ENCODE data around the gene SDK1. TPM values are rescaled to one million over a fixed set of nuclear protein-coding genes. Genes with fewer than 3 reads are reported as not detected.
A peak's percentile ranks its signal among the peaks of the same experiment; 100 is the strongest.

The SDK1 gene
- total and polyA plus RNA-seq, 11 donors, result 2.2 to 5.8 (median 3.4) TPM

GRCh38 chr7:4174884-4175283 lies 873.8 kb downstream of the SDK1 start:
- no peak overlapping the region for H3K4me3 ChIP-seq
- no peaks in the 10 kb centered on the region for H3K27me3 ChIP-seq
- ATAC-seq (no peak), DNase-seq (peak in 1 of 5 donors; percentile 29)
- H3K4me1 ChIP-seq, result no peaks in the 10 kb centered on the region
- intact Hi-C loops (cut with DNase I), result no loop called here
- 88 to 96% (median 96%) methylated on average over 8 to 18 of the region's 18 CpGs for WGBS, 4 donors
- no peak for TF ChIP-seq CTCF (IDR thresholded peaks at IDR 0.05)
- TF ChIP-seq POLR2A (IDR thresholded peaks at IDR 0.05), result no peak
- no peak overlapping the region for H3K27ac ChIP-seq
- no peaks in the 10 kb centered on the region for H3K36me3 ChIP-seq
- no peaks in the 10 kb centered on the region for H3K9me3 ChIP-seq

GRCh38 chr7:4175346-4175973 lies 874.4 kb downstream of the SDK1 start:
- WGBS, 4 donors, result 91 to 96% (median 92%) methylated on average over 28 to 34 of the region's 34 CpGs
- H3K36me3 ChIP-seq, result no peaks in the 10 kb centered on the region
- H3K9me3 ChIP-seq, result no peaks in the 10 kb centered on the region
- no peaks in the 10 kb centered on the region for H3K4me1 ChIP-seq
- DNase-seq (peak in 2 of 5 donors; percentile 11 to 40), ATAC-seq (no peak)
- intact Hi-C loops (cut with DNase I), result no loop called here
- H3K4me3 ChIP-seq, result no peak overlapping the region
- H3K27ac ChIP-seq, result no peak overlapping the region
- no peak for TF ChIP-seq POLR2A (IDR thresholded peaks at IDR 0.05)
- TF ChIP-seq CTCF (IDR thresholded peaks at IDR 0.05), result no peak
- no peaks in the 10 kb centered on the region for H3K27me3 ChIP-seq

DNA sequence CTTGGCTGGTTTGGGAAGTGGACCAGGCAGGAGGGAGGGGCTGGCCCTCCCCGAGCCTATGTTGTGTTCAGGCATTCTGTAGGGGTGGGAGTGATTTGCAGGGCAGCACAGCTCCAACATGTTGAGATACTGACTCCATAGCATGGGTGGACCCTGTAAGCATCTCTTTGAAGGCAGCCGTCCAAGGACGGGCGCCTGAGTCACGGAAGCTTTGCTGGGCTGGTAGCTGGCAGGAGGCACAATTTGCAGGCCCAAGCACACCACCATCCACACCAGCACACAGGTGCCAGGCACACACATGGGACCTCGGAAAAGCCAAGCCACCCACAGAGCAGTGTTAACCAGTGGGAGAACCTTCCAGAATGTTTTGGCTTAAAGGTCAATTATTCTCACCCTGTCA lies 875.9 kb downstream of the SDK1 start:
- Histone ChIP-seq H3K27me3 (no peaks in the 10 kb centered on the region), H3K4me3 (no peak overlapping the region), H3K36me3 (no peaks in the 10 kb centered on the region), H3K4me1 (no peaks in the 10 kb centered on the region), H3K9me3 (no peaks in the 10 kb centered on the region), H3K27ac (no peak overlapping the region)
- DNase-seq, result peak in 1 of 5 donors; percentile 18
- ATAC-seq, result no peak
- TF ChIP-seq CTCF (IDR thresholded peaks at IDR 0.05), result no peak
- no peak for TF ChIP-seq POLR2A (IDR thresholded peaks at IDR 0.05)
- intact Hi-C loops (cut with DNase I), result no loop called here
- WGBS, 4 donors, result 71 to 94% (median 84%) methylated on average over 1 to 6 of the region's 6 CpGs

DNA sequence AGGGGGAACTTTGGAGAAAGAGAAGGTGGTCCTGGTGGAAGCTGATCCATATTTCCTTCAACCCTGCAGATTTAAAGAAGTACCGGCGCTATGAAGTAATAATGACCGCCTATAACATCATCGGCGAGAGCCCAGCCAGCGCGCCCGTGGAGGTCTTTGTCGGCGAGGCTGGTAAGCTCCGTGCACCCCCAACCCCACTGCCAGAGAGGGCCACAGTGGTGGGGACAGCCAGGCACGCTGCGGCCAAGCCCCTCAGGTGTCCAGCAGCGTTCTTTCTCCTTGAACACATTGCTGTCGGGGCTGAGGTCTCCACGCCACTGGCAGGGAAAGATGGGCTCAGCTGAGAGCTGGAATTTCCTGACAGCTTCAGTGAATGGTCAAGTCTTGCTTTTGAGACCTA lies 877.4 kb downstream of the SDK1 start:
- Histone ChIP-seq H3K9me3 (no peaks in the 10 kb centered on the region), H3K36me3 (no peaks in the 10 kb centered on the region), H3K27ac (no peak overlapping the region), H3K4me1 (no peaks in the 10 kb centered on the region), H3K27me3 (no peaks in the 10 kb centered on the region), H3K4me3 (no peak overlapping the region)
- intact Hi-C loops (cut with DNase I), result no loop called here
- TF ChIP-seq POLR2A (IDR thresholded peaks at IDR 0.05), result no peak
- no peak for TF ChIP-seq CTCF (IDR thresholded peaks at IDR 0.05)
- 91 to 96% (median 96%) methylated on average over 16 of the region's 16 CpGs for WGBS, 4 donors
- no peak for ATAC-seq
- DNase-seq, result peak in 2 of 5 donors; percentile 14 to 31
